BLaER1 treated with 17β-estradiol and CSF1 and Interleukin-3, amounts not matched to agents 10 nM and 100 nM (cell line): ENCODE measurements around the gene C19orf12.

Source experiments
- H3K27ac ChIP-seq, 11 experiments: shearing (Covaris generic); formaldehyde crosslinking; 2 replicates each; pipeline ENCODE4 v1.8.1; 2022
- H3K27me3 ChIP-seq, 11 experiments: shearing (Covaris generic); formaldehyde crosslinking; 2 replicates each; pipeline ENCODE4 v1.8.1; 2022
- H3K36me3 ChIP-seq, 11 experiments: shearing (Covaris generic); formaldehyde crosslinking; 2 replicates each; pipeline ENCODE4 v1.8.1; 2022
- H3K4me1 ChIP-seq, 10 experiments: shearing (Covaris generic); formaldehyde crosslinking; 2 replicates each; pipeline ENCODE4 v1.8.1; 2022
- H3K4me2 ChIP-seq, 11 experiments: shearing (Covaris generic); formaldehyde crosslinking; 2 replicates each; pipeline ENCODE4 v1.8.1; 2022
- H3K4me3 ChIP-seq, 10 experiments: shearing (Covaris generic); formaldehyde crosslinking; 2 replicates each; pipeline ENCODE4 v1.8.1; 2022
- H3K9ac ChIP-seq, 11 experiments: shearing (Covaris generic); formaldehyde crosslinking; 2 replicates each; pipeline ENCODE4 v1.8.1; 2022
- H3K9me3 ChIP-seq, 11 experiments: shearing (Covaris generic); formaldehyde crosslinking; replicated peaks in 1 of 11; 2 replicates each; pipeline ENCODE4 v1.8.1; 2022
- H4K20me1 ChIP-seq, 11 experiments: shearing (Covaris generic); formaldehyde crosslinking; 2 replicates each; pipeline ENCODE4 v1.8.1; 2022
- Cebpa-rat ChIP-seq, 11 experiments: shearing (Covaris generic); IDR thresholded peaks; 2 replicates each; pipeline ENCODE4 v1.8.1; 2022

The C19orf12 gene

GRCh38 chr19:29663861-29664752 lies 51.0 kb downstream of the C19orf12 start:
- no peak overlapping the region for H3K27ac ChIP-seq
- H3K4me1 ChIP-seq = peaks cover 44 to 68% (median 54%) of the 10 kb centered on the region in 10 experiments
- peak overlapping the region; percentile 97 to 100 (median 99) for H3K4me2 ChIP-seq
- no peaks in the 10 kb centered on the region for H3K9me3 ChIP-seq
- TF ChIP-seq Cebpa-rat (IDR thresholded peaks at IDR 0.05) = no peak
- peaks cover 0 to 14% (median 8%) of the 10 kb centered on the region in 11 experiments; a peak in 10 of 22 replicates for H3K27me3 ChIP-seq
- peaks cover 0 to 35% (median 16%) of the 10 kb centered on the region in 11 experiments; a peak in 13 of 22 replicates for H4K20me1 ChIP-seq
- H3K36me3 ChIP-seq = no peaks in the 10 kb centered on the region
- peak overlapping the region in 8 of 10 experiments; percentile 74 to 95 (median 86); a peak in 11 of 20 replicates for H3K4me3 ChIP-seq
- peak overlapping the region in 7 of 11 experiments; percentile 71 to 83 (median 78); a peak in 8 of 22 replicates for H3K9ac ChIP-seq

- H3K4me3 ChIP-seq = no peak overlapping the region
- H3K4me1 ChIP-seq = peaks cover 31 to 55% (median 41%) of the 10 kb centered on the region in 10 experiments
- no peak for TF ChIP-seq Cebpa-rat (IDR thresholded peaks at IDR 0.05)
- H3K4me2 ChIP-seq = peak overlapping the region in 5 of 11 experiments; percentile 39 to 100 (median 77); a peak in 10 of 22 replicates
- H3K27ac ChIP-seq = peak overlapping the region in 3 of 11 experiments; percentile 4 to 58 (median 40); a peak in 5 of 22 replicates
- peak overlapping the region in 6 of 11 experiments; percentile 6 to 34 (median 16); a peak in 5 of 22 replicates for H3K9ac ChIP-seq
- H3K9me3 ChIP-seq = no peaks in the 10 kb centered on the region
- H4K20me1 ChIP-seq = peaks cover 0 to 24% (median 4%) of the 10 kb centered on the region in 11 experiments; a peak in 11 of 22 replicates
- peaks cover 0 to 14% (median 8%) of the 10 kb centered on the region in 11 experiments; a peak in 10 of 22 replicates for H3K27me3 ChIP-seq
- no peaks in the 10 kb centered on the region for H3K36me3 ChIP-seq
Measured at GRCh38 chr19:29662604-29663404, 52.3 kb downstream of the C19orf12 start.

- peak overlapping the region in 5 of 11 experiments; percentile 39 to 100 (median 77); a peak in 10 of 22 replicates for H3K4me2 ChIP-seq
- peaks cover 0 to 18% (median 0%) of the 10 kb centered on the region in 11 experiments; a peak in 7 of 22 replicates for H4K20me1 ChIP-seq
- peak overlapping the region in 3 of 11 experiments; percentile 4 to 58 (median 40); a peak in 5 of 22 replicates for H3K27ac ChIP-seq
- H3K27me3 ChIP-seq = peaks cover 0 to 14% (median 8%) of the 10 kb centered on the region in 11 experiments; a peak in 10 of 22 replicates
- H3K9ac ChIP-seq = peak overlapping the region in 3 of 11 experiments; percentile 6 to 34 (median 9); a peak in 2 of 22 replicates
- H3K4me1 ChIP-seq = peaks cover 26 to 50% (median 35%) of the 10 kb centered on the region in 10 experiments
- no peaks in the 10 kb centered on the region for H3K9me3 ChIP-seq
- H3K36me3 ChIP-seq = no peaks in the 10 kb centered on the region
- H3K4me3 ChIP-seq = no peak overlapping the region
- no peak for TF ChIP-seq Cebpa-rat (IDR thresholded peaks at IDR 0.05)
Measured at GRCh38 chr19:29662278-29662603, 52.8 kb downstream of the C19orf12 start.

- Histone ChIP-seq H3K9me3 (no peaks in the 10 kb centered on the region), H3K9ac (no peak overlapping the region), H3K4me3 (no peak overlapping the region), H3K36me3 (no peaks in the 10 kb centered on the region), H3K4me2 (peak overlapping the region in 1 of 11 experiments; percentile 99; a peak in 1 of 22 replicates), H3K27me3 (peaks cover 0 to 5% (median 5%) of the 10 kb centered on the region in 11 experiments; a peak in 10 of 22 replicates), H3K4me1 (peaks cover 12 to 43% (median 21%) of the 10 kb centered on the region in 10 experiments), H4K20me1 (peaks cover 0 to 4% (median 0%) of the 10 kb centered on the region in 11 experiments; a peak in 4 of 22 replicates), H3K27ac (no peak overlapping the region)
- no peak for TF ChIP-seq Cebpa-rat (IDR thresholded peaks at IDR 0.05)
Measured at GRCh38 chr19:29660835-29661234, 54.2 kb downstream of the C19orf12 start.

GRCh38 chr19:29658221-29658991 lies 56.7 kb downstream of the C19orf12 start:
- H3K4me2 ChIP-seq = no peak overlapping the region
- no peaks in the 10 kb centered on the region for H3K36me3 ChIP-seq
- H4K20me1 ChIP-seq = no peaks in the 10 kb centered on the region
- H3K4me3 ChIP-seq = no peak overlapping the region
- no peak for TF ChIP-seq Cebpa-rat (IDR thresholded peaks at IDR 0.05)
- peaks cover 0 to 8% (median 0%) of the 10 kb centered on the region in 11 experiments; a peak in 4 of 22 replicates for H3K9me3 ChIP-seq
- peaks cover 0 to 28% (median 4%) of the 10 kb centered on the region in 10 experiments; a peak in 10 of 20 replicates for H3K4me1 ChIP-seq
- H3K9ac ChIP-seq = no peak overlapping the region
- H3K27ac ChIP-seq = no peak overlapping the region
- H3K27me3 ChIP-seq = no peaks in the 10 kb centered on the region

GRCh38 chr19:29655648-29656335 lies 59.3 kb downstream of the C19orf12 start:
- no peak for TF ChIP-seq Cebpa-rat (IDR thresholded peaks at IDR 0.05)
- H3K4me3 ChIP-seq = no peak overlapping the region
- H3K27me3 ChIP-seq = no peaks in the 10 kb centered on the region
- H3K4me2 ChIP-seq = no peak overlapping the region
- no peaks in the 10 kb centered on the region for H4K20me1 ChIP-seq
- peaks cover 0 to 2% (median 0%) of the 10 kb centered on the region in 10 experiments; a peak in 1 of 20 replicates for H3K4me1 ChIP-seq
- H3K9me3 ChIP-seq = peaks cover 0 to 8% (median 0%) of the 10 kb centered on the region in 11 experiments; a peak in 4 of 22 replicates
- H3K36me3 ChIP-seq = no peaks in the 10 kb centered on the region
- no peak overlapping the region for H3K9ac ChIP-seq
- H3K27ac ChIP-seq = no peak overlapping the region

GRCh38 chr19:29653398-29653797 lies 61.7 kb downstream of the C19orf12 start:
- no peaks in the 10 kb centered on the region for H4K20me1 ChIP-seq
- H3K4me3 ChIP-seq = no peak overlapping the region
- no peak overlapping the region for H3K9ac ChIP-seq
- no peak overlapping the region for H3K4me2 ChIP-seq
- no peak overlapping the region for H3K27ac ChIP-seq
- TF ChIP-seq Cebpa-rat (IDR thresholded peaks at IDR 0.05) = no peak
- no peaks in the 10 kb centered on the region for H3K36me3 ChIP-seq
- no peaks in the 10 kb centered on the region for H3K27me3 ChIP-seq
- peaks cover 0 to 8% (median 0%) of the 10 kb centered on the region in 11 experiments; a peak in 4 of 22 replicates for H3K9me3 ChIP-seq
- peaks cover 0 to 12% (median 7%) of the 10 kb centered on the region in 10 experiments; a peak in 11 of 20 replicates for H3K4me1 ChIP-seq
